COR-L47 (cell line): ENCODE data around the gene MAP6.

Experiments
- DNase-seq: peaks from one replicate; lab custom pipeline; 2025; lab: John Stamatoyannopoulos, UW

Gene MAP6

DNA sequence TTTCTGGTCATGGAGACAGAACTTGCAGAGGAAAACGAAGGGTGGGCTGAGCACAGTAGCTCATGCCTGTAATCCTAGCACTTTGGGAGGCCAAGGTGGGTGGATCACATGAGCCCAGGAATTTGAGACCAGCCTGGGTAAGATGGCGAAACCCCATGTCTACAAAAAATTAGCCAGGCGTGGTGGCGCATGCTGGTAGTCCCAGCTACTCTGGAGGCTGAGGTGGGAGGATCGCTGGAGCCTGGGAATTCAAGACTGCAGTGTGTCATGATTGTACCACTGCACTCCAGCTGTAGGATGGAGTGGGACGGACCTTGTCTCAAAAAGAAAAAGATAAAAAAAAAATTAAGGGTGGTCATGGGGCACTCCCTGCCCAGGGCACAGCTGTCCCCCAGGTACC, 100.9 kb downstream of the MAP6 start:
- no peak for DNase-seq

DNA sequence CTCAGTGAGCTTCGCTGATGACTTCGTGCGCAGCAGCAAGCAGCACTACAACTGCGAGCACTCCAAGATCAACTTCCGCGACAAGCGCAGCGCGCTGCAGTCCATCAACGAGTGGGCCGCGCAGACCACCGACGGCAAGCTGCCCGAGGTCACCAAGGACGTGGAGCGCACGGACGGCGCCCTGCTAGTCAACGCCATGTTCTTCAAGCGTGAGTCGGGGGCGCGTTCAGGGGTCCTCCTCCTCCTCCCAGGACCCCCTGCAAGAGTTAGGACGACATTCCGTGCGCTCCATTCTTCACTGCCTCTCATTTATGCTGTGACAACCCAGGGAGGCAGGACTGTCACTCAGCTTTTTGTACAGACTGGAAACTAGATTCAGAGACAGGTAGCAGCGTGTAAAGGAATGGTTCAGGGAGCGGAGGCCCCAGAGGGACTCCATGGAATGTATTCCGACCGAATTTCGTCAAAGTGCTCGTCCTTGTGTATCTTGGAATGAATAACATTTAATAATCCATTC, 102.0 kb downstream of the MAP6 start:
- DNase-seq, result no peak

DNA sequence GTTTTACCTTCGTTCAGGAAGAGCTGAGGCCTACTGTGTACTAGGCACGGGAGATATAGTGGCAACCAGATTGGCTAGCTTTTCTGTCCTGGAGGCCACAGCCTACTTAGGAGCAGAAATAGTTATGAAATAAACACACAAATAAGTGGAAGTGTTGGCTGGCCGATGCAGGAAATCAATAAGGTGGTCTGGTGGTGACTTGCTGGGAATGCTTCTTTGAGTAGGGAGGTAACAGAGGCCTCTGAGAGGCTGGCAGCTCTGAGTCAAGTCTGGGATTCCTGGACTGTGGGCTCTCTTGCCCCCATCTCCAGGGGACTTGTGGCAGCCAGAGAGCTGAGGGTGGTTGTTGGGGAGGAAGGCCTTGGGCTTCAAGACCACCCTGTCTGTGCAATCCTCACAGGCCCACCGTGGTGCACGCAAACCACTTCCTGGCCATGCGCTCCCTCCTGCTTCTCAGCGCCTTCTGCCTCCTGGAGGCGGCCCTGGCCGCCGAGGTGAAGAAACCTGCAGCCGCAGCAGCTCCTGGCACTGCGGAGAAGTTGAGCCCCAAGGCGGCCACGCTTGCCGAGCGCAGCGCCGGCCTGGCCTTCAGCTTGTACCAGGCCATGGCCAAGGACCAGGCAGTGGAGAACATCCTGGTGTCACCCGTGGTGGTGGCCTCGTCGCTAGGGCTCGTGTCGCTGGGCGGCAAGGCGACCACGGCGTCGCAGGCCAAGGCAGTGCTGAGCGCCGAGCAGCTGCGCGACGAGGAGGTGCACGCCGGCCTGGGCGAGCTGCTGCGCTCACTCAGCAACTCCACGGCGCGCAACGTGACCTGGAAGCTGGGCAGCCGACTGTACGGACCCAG, 102.7 kb downstream of the MAP6 start:
- no peak for DNase-seq

DNA sequence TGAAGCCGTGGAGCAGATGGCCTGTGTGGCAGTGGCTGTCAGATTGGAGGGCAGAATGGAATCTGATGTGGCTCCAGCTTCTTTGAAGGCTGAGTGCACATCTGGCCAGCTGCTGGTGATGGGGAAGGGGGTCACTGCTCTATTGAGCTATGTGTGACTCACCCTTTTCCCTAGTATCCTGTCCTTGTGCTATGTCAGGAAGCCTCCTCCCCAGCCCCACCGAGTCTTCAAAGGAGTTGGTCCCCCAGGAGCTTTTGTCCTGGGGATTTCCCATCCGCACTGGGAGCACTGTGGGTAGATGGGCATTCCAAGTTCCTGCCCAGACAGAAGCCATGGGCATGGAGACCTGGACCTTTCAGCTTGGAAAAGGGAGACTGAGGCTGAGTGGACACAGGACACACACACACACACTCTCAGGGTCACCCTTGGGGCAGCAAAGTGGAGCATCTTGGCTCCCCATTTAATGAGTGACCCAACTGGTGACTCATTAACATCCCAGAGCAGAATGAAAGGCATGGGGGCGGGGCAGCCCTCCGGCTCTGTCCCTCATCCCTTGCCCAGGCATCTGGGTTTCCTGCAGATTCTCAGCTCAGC, 103.5 kb downstream of the MAP6 start:
- DNase-seq, result no peak

DNA sequence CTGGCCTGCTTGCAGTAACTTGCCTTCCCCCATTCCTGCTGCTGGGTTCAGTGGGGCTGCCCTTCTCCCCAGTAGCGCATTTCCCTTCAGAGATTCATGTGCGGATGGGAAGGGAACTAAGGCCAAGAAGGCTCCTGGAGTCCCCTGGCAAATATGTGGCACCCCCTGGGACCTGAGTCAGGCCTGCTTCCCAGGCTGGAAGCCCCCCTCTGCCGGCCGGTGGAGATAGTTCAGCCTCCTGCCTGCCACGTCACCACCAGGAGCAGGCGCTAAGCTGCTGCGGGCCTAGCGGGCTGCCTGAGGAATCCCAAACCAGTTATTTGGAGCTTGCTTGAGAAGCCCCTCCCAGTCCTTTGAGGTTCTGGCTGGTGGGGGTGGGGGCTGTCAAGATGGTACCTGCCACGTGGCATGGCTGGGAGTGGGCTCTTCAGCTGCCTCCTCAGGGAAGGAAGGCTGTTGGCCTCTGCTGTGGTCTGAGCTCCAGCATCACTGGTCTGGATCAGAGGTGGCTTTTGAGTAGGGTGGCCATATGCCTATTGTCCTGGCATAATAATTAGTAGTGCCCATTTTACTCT, 104.8 kb downstream of the MAP6 start:
- DNase-seq, result no peak

DNA sequence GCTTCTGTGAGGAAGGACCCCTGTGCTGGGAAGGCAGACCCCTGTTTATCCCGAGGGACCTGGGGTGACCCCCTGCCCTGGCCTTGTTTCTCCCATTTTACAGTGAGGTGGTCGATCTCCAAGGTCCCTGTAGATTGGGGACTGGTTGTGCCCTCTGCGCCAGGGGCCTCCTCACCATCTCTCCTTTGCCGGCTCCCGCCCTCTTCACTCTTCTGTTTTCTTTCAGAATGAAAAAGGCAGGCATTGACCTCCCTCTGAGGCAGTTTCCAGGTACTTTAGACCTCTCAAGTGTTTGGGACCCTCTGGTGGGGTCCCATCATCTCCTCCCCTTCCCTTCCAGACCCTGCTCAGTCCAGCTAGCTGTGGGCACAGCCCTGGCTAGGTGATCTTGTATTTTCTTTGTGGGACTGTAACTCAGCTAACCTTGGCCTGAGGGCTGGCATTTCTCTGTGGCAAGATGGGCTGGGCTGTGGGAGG, 105.3 kb downstream of the MAP6 start:
- DNase-seq, result no peak

DNA sequence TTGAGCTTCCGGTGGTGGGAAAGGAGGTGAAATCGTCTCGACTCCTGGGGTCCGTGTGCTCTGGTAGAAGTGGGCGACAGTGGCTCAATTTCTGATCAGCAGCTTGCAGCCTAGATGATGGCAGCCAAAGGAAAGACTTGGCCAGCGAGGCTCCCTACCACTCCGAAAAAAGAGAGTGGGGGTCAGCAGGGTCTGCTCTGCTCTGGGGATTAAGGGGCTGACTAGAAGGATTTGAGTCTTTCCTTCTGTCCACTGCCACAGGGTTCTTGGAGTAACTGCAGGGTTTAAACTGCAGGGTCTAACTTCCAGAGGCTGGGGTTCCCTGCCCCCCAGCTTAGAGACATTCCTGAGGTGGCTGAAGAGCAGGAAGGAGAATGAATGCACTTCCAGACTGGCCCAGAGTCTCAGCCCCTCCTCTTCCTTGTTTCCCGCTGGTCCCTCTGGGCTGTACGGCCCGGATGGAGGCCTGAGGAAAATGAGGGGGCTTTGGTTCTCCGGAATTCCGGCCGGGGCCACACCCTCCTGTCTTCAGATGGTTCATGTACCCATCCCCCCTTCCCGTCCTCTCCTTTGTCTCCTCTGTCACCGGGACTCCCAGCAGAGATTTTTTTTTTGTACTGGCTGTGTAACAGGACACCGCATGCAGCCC, 105.9 kb downstream of the MAP6 start:
- DNase-seq, result no peak

DNA sequence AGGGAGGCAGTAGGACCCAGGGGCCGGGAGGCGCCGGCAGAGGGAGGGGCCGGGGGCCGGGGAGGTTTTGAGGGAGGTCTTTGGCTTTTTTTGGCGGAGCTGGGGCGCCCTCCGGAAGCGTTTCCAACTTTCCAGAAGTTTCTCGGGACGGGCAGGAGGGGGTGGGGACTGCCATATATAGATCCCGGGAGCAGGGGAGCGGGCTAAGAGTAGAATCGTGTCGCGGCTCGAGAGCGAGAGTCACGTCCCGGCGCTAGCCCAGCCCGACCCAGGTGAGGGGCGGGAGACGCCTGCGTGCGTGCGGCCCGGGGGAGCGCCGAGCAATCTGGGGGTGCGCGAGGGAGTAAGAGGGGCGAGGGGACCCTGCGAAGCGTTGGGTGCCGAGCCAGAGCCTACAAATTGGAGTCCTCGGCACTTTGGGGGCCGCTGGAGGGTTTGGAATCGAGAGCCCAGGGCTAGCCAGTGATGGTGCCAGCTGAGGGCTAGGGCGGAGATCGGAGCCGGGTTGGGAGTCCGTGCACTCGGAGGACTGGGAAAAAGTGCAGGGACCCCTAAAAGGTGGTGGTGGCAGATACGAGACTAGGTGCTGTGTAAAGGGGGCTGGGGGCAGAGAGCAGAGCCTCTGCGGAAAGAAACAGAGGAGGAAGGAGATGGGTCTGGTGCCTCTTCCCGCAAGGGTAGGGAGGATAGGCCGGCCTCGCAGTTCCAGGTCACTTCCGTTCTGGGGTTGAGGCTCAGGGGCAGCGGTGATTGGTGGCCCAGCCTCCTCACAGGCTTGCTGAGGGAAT, 106.6 kb downstream of the MAP6 start, which contains the start of gene SERPINH1:
Gene SERPINH1 (plus strand): TSS at position 206 of the 788 bp plus-strand sequence. CDS start 4,097 bp downstream, outside the sequence.
- DNase-seq, result peak; percentile 70

DNA sequence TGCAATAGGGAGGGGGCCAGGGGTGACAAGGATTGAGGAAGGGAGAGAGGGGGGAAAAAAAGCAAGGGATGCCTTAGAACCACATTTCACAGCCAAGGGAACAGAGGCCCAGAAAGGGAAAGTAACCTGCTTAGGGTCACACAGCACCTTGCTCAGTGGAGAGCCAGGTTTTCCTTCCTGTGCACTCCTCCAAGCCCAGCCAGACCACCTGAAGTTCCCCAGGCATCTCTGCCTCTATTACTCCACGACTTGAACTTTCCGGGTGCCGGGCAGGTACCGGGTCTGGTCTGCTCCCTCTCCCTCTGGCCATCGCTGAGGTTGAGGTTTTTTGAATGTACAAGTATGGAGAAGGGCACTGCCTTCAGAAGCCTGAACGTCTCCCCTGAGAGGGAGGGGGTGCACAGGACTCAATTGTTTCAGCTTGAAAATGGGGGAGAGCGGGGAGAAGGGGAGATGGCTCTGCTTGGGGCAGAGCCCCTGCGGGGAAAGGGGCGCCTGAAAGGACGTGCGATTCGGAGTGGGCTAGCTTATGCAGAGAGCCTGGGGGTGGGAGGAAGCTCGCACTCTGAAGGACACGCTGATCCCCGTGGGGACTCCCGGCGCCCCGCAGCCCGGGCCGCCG, 107.3 kb downstream of the MAP6 start:
- no peak for DNase-seq

DNA sequence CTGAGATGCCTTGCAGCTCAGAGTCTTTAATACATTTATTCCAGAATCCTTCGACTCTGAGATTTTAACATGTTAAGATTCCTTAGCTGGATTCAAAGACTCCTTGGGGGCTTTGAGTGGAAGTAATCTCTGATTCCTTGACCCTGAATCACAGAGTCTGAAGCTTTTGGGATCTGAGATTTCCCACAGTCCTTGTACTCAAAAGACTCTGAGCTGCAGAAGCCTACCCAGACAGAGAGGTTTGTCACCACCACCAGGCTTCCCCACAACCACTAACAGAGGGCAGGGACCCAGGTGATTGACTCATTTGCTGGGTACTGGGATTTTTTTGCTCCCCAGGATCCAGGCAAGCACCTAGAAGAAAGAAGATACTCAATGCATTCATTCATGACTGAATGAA, 108.2 kb downstream of the MAP6 start:
- no peak for DNase-seq

DNA sequence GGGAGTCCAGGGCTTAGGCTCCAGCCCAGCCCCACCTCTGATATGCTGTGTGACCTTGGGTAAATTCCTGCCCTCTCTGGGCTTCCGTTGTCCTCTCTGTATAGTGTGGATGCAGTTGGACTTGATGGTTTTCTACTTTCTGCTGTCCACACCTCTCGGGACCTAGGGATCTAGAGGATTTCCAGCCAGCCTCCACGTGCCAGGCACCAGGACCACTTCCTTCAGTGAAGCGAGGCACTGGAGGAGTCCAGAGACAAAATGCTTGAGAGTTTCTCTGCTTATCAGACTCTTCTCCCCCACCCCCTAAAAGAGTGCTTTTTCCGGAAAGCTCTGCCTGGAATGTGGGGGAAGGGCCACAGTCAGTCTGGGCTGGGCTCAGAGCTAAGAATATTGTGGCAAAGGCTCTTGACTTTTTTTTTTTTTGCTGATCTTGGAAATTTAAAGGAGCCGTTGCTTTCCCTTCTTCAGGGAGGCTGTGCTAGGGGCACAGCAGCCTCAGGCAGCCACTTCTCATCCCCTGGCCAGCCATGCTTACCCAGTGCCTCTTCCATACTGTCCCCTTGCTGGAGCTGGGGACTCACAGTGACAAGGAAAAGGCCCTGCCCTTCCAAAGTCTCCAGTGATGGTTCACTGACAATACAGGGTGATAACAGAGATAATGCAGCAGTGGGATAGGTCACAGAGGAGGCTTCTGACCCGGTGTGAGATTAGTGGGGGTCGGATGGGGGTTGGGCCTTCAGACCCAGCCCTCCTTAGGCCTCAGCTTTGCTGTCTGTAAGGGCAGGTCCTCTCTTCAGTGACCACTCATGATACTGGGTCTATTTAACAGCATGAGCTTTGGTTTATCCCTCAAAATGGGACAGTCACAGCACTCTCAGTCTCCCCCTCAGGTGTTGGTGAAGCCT, 109.6 kb downstream of the MAP6 start:
- DNase-seq, result no peak

DNA sequence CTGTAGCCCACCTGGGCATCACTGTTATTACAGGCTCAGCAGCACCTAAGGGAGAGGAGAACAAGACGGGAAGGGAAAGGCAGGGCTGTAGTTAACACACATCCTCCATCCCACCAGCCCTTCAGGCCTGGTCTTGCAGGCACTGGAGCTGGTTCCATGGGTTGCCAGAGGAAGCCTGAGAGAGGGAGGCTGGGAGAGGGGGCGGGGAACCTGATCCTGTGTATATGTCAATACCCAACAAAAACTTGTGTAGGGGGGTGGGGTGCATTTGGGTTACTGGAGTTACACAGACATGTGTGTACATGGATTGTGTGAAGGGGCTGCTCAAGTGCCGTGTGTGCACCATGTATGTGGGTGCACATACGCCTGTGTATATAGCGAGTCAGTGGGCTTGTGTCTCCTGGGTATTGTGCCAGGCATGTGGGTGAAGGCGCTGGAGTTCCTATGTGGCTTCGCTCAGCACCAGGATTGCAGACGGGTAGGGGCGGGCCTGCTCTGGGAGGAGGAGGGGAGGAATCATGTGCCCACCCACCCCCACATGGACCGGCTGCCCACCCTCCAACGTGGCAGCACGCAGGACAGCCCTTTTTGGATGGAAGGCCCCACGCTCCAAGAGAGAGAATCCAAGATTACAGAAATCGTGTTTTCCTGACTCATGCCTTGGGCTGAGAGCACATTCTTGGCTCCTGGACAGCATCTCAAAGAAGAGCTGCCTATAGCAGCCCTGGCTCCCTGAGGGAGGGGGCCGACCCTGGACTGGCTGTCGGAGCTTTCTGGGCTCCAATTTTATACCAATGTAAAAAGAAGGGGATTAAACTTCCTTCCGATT, 111.0 kb downstream of the MAP6 start:
- no peak for DNase-seq

DNA sequence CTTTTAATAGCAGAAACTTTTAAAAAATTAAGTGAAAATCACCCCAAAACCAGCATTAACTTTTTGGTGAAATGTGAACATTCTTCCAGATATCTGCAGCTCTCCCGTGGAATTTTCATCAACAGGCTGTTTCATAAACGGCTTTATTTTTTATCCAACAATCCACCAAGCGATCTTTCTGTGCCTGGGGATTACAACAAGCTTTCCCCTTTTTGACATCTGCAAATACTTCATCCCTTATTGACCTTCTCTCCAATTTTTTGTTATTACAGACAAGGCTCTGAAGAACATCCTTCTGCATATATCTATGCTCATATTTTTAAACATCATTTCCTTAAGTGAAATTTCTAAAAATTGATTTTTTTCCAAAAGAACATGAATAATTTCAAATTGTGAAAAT, 112.6 kb downstream of the MAP6 start:
- DNase-seq, result no peak

DNA sequence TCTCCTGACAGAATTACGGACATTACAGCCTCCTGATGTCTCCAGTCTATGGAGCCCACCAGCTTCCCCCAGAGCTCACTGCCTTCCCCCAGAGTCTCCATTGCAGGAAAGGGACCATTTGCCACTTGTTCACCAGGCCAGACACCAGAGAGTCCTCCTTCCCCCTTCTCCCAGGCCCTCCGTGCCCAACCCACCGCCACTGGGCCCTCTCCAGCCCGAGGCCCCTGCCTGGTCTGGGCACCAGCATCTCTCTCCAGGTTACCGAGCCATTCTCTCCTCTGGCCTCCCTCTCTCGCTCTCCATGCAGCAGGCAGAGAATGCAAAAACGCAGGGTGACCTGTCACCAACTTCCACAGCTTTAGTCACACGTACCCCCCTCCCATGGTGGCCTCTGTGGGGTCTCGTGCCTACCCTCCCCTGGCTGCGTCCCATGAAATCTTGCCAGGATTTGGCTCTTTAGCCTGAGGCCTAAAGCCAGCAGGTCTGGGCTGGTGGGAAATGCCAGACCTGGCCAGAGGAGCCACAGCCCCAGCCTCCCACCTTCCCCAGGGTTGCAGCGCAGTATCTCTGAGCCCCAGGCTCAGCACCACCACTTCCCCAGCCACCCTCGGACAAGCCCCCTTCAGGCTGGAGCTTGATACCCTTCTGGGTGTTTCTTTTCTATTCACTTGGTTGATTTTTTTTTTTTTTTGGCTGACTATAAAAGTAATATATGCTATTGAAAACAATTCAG, 113.6 kb downstream of the MAP6 start:
- no peak for DNase-seq

DNA sequence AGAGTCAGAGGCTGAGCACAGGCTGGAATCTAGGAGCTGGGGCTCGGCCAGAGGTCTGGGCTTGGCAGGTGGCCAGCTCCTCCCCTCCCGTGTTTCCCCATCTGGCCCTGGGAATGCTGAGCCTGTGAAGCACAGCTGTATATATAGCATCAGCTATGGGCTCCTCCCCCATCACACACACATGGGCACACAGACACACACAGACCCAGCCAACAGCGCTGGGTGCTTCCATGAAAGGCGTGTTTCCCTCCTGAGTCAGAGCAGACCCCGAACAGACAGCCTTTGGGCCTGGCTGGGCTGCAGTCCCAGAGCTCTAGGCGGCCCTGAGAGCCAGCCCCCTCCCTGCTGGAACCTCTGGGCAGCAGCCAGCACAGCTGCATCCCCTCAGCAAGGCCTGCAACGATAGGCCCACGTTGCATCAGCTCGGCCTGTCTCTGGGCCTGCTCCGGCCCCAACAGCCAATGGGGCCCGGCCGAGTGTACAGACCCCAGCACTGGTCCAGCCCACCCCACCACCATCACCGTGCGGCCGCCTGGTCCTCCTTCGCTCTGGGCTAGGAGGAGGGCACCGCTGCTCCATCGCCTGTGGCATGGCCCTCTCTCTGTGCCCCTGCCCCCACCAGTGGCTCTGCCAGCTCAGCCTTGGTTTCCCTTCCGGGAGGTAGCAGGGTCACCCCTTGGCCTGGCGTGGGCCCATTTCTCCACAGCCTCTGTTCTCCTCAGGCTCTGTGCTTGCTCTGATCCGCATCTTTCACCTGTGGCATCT, 114.4 kb downstream of the MAP6 start:
- DNase-seq, result peak; percentile 51

DNA sequence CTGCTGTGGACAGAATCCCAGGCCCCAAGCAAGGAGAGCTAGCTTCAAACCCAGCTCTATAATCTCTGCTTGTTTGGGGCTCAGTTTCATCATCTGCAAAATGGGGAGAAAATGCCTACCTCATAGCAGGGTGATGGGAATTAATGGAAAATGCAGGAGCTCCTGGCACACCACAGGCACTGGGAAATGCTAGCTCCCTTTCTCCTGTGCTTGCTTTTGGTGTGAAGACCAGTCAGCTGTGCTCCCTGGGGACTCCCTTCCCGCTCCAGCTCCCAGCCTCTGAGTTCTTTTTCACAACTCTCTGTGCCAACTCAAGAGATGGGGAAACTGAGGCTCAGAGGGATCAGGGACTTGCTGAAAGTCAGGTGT, 115.0 kb downstream of the MAP6 start:
- no peak for DNase-seq

DNA sequence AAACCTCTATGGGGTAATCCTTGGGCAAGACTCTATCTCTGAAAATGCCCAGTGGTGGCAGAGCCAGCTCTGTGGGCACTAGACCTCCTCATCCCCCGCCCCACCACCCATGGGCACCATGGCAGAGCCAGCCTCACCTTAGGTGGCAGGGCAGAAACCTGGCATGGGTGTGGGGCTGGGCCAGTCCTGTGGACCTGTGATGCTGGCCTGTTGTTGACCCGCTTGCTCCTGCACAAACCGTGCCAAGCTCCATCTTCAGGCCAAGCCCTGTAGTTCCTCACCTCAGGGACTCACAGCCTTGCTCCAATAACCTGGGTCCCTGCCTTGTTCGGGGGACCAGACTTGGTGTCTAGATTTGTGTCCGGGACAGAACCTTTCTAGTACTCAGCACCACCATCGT, 115.7 kb downstream of the MAP6 start:
- no peak for DNase-seq
